GM04504 (cell line): ENCODE measurements around the gene RAD21L1.
A peak's percentile ranks its signal among the peaks of the same experiment; 100 is the strongest.

ENCODE experiments used
- DNase-seq: peaks from one replicate; pipeline ENCODE4 v3.0.0-alpha.2; 2012; ENCODE audit warnings: low read depth

RAD21L1 gene

DNA sequence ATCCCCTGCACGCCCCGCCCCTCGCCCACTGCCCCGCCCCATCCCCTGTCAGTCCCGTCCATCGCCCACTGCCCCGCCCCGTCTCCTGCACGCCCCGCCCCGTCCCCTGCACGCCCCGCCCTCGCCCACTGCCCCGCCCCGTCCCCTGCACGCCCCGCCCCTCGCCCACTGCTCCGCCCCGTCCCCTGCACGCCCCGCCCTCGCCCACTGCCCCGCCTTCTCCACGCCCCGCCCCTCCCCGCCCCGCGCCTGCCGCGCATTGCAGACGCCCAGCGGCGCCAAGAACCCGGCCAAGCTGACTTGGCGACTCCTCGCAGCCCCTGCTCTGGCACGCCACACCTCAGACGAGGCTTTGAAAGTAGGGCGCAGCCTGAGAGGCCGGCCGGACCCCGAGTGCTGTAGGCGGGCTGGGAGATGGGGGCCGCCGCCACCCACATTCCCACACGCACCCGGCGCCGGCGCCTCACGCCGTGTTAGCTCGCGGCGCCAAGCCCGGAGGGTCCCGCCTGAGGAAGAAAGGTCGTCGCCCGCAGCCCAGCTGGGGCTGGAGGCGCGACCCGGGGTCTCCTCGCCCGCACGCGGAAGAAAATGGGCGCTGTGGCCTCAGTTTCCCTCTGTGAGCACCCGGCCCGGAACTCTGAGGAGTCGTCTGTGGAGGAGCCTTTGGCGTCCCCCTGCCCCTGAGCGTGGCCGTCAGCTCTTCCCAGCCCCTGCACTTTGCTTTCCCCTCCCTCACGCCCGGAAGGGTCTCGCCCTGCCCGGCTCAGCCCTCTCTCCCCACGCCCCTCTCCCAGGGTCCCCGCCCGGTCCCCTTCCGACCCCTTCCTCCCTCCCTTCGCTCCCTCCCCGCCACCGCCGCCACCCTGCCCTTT lies at the start of gene RAD21L1:
Gene RAD21L1 (plus strand): TSS at position 262 of the 872 bp plus-strand sequence. CDS start 2,410 bp downstream, outside the sequence.
- DNase-seq: peak; percentile 25

GRCh38 chr20:1177680-1178079 lies 48.2 kb upstream of the RAD21L1 start:
- DNase-seq: no peak

DNA sequence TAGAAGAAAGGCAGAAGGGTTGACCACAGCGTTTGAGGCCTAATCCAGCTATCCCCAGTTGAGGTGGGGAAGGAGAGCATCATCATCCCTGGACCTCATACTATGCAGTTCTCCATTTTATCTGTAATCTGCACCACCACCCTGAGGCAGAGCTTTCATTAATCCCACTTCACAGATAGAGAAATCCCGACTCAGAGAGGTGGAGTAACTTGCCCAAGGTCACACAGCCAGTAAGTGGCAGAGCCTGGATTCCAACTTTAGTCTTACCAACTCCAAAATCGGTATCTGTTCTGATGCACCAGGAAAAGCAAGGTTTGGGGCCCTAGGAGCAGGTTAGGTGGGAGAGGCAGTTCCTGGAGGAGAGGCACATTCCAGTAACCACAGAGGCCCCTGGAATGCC lies 47.7 kb upstream of the RAD21L1 start:
- no peak for DNase-seq

DNA sequence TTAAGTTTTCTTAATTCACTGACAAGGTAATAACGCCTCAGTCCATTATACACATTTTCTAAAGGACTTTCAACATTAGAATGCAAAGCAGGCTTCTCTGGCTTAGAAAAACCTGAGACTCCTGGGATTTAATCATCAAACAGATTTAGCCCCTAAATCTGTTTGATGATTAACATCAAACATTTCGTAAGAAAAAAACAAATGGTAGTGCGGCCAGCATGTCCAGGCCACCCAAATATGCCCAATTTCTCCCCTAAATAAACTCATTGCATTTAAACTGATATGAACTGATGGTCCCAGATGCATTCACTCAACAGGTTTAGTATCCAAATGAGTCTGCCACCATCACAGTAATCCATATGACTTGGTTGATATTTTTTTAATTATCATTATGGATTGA lies 47.2 kb upstream of the RAD21L1 start:
- no peak for DNase-seq

- DNase-seq: no peak
Measured at GRCh38 chr20:1180949-1181348, 44.9 kb upstream of the RAD21L1 start.

DNA sequence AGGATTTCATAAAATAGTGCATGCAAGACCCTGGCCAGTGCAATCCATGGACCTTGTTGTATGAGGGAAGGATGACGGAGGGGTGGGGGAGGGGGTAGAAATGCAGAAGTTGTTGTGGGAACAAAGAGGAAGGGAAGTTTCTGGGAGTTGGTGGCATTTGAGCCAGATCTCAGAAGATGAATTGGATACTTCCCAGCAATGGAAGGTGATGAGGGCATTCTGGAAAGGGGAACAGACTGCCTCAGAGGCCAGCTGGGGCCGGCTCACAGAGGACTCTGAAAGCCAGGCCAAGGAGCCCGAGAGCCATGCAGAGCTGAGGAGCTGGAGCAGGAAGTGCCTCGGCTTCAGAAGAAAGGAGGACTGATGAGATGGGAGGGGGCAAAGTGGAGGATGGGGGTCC lies 43.7 kb upstream of the RAD21L1 start:
- DNase-seq: no peak

GRCh38 chr20:1183153-1183552 lies 42.7 kb upstream of the RAD21L1 start:
- DNase-seq: no peak

DNA sequence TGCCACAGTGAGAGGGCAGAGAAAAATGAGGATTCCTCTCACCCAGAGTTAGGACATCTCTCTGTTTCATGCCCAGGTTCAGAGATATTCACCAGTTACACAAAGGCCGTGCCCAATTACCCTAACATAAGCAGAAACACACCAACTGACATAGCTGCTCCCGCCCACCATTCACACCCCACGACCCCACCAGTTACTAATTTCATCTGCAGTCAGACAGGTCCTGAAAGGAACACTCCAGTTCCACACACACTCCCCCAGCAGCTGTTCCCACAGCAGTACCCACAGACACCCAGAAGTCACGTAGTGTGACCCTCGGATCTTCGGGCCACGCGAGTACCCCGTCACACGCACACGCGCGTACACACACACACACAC lies 41.6 kb upstream of the RAD21L1 start:
- DNase-seq: no peak

GRCh38 chr20:1184638-1185315 lies 41.1 kb upstream of the RAD21L1 start, which contains the start of gene TMEM74B:
TSS of gene TMEM74B (minus strand) at chr20:1184981. CDS start at chr20:1183801, 1,180 bp downstream.
- no peak for DNase-seq

DNA sequence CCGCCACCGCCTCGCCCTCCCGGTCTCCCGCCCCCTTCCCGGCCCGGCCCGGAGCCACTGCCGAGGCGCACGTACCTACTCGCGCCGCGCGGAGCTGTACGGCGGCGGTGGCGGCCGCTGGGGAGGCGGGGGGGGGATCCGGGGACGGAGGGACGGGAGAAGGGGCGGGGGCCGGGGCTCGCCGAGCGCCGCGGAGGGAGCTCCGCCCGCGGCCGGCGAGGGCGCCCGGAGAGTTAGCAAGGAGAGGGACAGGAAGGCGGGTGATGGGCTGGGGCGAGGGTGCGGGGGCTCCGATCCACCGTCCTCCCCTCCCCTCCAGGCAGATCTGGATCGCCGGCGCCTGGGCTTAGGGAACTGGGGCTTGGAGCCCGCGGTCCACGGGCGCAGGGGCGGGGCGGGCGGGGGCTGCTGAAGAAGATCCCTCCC lies 40.5 kb upstream of the RAD21L1 start:
- no peak for DNase-seq

DNA sequence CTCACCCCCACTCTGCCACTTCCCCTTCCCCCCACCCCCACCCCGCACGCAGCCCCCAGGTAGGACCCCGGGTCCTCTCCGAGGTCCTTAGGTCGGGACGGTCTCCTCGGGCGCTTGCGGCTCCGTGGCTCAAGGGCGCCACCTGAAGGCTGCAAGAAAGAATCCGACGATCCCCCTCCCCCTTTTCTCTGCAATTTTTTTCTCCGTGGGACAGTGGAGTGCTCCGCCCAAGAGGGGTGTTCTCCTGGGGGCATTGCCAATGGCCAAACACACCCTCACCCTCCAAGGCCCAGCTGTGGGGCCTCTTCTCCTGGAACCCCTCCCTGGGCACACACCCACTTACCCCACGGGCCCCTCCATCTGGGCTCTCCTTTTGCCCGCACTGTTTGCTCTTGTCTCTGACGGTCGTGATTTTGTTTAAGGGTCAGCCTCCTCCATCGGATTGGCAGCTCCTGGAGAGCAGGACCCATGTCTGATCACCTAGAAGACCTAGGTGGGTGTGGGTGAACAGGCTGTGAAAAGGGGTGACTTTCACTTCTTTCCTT lies 40.0 kb upstream of the RAD21L1 start:
- DNase-seq: no peak

DNA sequence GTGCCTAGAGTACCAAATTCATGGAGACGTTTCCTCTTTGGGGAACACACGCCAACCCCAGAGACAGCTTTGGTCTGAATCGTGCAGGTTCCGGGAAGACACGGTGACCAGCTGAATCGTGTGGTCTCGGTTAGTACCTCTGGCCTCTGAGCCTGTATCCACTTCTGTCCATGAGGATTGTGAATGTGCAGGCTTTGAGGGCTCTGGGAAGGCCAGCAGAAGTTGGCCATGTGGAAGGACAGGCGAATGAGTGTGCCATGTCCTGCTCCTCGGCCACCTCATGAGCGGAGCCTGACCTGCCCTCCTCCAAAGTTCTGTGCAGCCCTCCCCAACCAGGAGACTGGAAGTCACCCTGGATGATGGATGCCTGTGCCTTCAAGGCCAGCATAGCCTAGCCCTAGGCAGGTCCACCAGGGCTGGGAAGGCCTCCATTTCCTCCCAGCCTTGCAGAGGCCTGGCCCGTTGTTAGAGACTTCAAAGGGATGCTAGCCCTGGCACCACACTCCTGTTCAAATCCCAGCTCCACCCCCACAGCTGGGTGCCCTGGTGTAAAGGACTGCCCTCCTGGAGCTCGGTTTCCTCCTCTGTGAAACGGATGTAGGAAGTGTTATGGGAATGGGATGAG lies 39.4 kb upstream of the RAD21L1 start:
- no peak for DNase-seq

DNA sequence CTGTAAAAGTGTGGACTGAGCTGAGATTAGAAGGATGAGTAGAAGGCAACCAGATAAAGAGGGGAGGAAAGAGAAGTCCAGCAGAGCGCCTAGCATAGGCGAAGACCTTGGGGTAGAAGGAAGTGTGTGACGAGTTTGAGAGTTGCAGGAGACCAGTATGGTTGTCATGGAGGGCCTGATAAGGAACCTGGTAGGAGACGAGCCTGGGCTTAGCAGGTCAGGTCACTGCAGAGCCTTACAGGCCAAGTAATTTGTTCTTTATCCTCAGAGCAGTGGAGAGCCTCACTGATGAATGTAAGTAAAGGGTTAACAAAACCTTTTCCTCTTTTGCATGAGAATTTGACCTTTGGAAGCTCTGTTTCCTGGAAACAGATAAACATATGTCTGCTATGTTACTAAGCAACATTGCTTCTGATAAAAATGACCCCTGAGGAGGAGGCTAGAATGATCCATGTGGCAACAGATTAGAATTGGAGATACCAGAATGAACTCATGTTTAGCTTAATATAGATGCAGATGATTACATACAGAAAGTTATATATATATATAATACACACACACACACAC lies 38.2 kb upstream of the RAD21L1 start:
- no peak for DNase-seq

DNA sequence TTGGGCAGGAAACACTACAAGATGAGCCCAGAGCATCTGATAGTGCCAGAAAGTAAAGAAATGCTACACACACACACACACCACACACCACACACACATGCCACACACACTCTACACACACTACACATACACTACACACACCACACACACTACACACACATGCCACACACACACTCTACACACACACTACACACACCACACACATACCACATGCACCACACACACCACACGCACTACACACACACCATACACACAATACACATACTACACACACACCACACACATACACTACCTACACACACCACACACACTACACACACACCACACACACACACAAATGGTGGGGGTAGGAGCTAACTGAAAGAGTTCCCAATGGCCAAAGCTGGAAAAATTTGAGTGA lies 37.5 kb upstream of the RAD21L1 start:
- no peak for DNase-seq

DNA sequence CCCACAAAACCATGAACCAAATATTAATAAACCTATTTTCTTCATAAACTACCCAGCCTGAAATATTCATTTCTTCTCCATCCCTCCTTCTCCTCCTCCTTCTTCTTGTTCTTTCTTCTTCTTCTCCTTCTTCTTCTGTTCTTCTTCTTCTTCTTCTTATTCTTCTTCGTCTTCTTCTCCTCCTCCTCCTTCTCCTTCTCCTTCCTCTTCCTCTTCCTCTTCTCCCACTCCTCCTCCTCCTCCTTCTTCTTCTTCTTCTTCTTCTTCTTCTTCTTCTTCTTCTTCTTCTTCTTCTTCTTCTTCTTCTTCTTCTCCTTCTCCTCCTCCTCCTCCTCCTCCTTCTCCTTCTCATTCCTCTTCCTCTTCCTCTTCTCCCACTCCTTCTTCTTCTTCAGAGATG lies 36.0 kb upstream of the RAD21L1 start:
- no peak for DNase-seq

DNA sequence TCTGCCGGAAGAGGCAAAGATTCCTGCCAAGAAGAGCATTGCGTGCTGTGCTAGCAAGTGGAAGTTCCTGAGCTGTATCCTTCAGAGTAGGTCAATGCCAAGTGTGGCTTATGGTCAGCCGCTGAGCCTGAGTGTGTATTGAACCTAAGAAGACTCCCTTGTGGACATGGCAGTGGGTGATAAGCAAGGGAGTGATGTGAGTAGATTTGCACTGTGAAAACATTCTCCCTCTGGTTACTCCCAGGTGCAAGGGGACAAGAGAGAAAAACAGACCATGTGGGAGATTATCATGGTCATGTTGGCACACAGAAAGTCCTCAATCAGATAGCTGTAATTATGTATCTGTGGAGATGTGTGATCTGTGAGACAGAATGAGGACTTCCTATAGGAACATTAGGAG lies 35.0 kb upstream of the RAD21L1 start:
- no peak for DNase-seq

DNA sequence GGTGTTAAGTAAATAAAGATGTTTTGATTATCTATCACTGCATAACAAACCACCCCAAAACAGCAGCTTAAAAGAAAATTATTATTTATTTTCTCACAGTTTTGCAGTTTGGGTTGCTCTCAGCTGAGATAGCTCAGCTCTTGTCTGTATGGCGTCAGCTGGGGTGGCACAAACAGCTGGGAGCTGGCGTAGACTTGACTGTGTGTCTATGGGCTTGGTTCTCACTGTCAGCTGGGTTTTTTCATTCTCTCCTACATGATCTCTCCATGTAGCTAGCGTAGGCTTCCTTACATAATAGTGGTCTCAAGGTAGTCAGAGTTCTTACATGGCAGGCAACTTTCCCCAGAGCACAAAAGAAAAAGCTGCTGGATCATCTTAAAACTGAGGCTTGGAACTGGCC lies 34.5 kb upstream of the RAD21L1 start:
- DNase-seq: no peak

DNA sequence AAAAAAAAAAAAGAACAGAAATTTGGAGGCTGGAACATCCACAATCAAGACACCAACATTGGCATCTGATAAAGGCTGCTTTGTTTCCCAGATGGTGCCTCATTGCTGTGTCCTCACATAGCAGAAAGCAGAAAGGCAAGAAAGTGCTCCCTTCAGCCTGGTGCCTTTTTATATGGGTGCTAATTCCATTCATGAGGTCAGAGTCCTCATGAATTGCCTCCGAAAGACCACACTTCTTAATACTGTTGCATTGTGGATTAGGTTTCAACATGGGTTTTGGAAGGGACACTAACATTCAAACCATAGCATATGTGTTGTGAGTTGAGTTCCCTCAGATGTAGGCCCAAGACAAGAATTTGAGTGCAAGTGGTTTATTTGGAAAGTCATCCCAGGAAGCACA lies 30.6 kb upstream of the RAD21L1 start:
- DNase-seq: no peak

DNA sequence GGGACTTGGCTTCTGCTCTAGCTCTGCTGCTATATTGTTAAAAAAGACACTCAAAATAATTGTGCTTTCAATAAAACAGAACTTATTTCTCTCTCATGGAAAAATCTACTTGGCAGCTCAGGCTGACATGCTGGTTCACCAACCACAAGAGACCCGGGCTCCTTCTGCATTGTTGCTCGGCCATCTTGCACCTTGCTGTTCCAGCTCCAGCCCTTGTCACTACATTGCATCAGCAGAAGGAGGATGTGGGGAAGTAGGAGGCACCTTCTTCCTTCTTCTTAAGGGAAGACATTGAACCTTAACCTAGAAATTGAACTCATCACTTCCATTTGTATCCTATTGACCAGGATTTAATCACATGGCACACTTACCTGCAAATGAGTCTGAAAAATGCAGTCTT lies 29.2 kb upstream of the RAD21L1 start:
- DNase-seq: no peak

- DNase-seq: no peak
Measured at GRCh38 chr20:1197801-1198200, 28.0 kb upstream of the RAD21L1 start.

DNA sequence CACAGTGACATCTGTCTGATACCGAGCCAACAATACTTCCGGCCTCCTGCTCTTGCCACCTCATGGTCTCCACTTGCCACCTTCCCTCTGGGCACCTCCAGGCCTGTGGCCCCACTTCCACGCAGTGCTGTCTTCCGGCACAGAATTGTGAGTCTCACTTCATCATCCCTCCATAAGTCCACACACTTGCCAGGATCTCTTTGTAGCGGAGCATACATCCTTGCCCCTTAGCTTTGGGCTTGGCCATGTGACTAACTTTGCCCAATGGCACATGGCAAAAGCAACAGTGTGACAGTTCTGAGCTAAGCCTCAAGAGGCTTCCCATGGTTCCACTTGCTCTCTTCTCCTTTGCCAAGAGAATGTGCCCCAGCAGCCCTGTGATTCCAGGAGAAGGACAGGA lies 27.1 kb upstream of the RAD21L1 start:
- DNase-seq: no peak

DNA sequence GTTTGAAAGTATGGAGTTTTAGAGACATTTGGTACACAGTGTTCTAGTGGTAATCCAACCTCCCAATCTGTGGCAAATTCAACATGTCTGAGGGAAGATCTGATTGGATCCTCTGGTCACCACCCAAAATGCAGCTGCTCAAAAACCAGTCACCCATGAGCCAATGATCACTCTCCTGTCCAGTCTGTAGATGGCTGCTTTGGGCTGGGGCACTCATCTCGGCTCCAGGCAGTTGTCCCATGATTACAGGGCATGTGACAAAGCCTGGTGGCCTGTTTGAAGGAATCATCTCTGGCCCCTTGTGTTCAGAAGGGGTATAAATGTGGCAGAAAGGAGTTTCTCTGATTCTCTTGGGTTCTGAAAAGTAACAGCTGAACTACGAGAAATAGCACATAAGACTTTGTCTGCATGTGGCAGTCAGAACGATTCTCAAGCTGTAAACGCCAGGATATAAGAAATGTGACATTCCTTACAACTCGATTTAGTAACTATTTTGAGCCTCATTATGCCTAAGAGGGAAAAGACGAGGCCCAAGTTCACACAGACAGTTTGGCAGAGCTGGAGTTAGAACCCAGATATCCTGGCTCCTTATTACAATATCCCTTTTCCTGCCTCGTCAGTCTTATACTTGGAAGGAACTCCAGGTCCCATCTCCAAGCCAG lies 26.5 kb upstream of the RAD21L1 start:
- no peak for DNase-seq
